ENCODE results near the gene LSM4.

LSM4 gene

GRCh38 chr19:18309525-18310064 is 13.3 kb downstream of the LSM4 start:
- Histone ChIP-seq H3K4me2 (ENCODE audit: low read length) (no peak overlapping the region), H2AFZ (no peak overlapping the region), H3K27me3 (ENCODE audit: control insufficient read depth, insufficient read depth, low read length) (no peaks in the 10 kb centered on the region), H3K4me3 (ENCODE audit: low read depth, low read length) (no peak overlapping the region), H3K9me3 (ENCODE audit: control insufficient read depth, low read length) (no peaks in the 10 kb centered on the region), H3K36me3 (ENCODE audit: control insufficient read depth, insufficient read depth, low read length) (no peaks in the 10 kb centered on the region), H3K79me2 (peaks cover 14% of the 10 kb centered on the region), H3K9ac (no peak overlapping the region), H3K27ac (no peak overlapping the region), H3K4me1 (peaks cover 33% of the 10 kb centered on the region)
- no peak for TF ChIP-seq CTCF (IDR thresholded peaks at IDR 0.05)

GRCh38 chr19:18308948-18309325 is 13.9 kb downstream of the LSM4 start:
- H3K4me1 ChIP-seq: peaks cover 36% of the 10 kb centered on the region
- H3K36me3 ChIP-seq (ENCODE audit: control insufficient read depth, insufficient read depth, low read length): no peaks in the 10 kb centered on the region
- peaks cover 13% of the 10 kb centered on the region for H3K79me2 ChIP-seq
- no peaks in the 10 kb centered on the region for H3K27me3 ChIP-seq (ENCODE audit: control insufficient read depth, insufficient read depth, low read length)
- H3K4me2 ChIP-seq (ENCODE audit: low read length): no peak overlapping the region
- no peak overlapping the region for H3K4me3 ChIP-seq (ENCODE audit: low read depth, low read length)
- H3K27ac ChIP-seq: no peak overlapping the region
- no peak overlapping the region for H2AFZ ChIP-seq
- H3K9me3 ChIP-seq (ENCODE audit: control insufficient read depth, low read length): no peaks in the 10 kb centered on the region
- no peak overlapping the region for H3K9ac ChIP-seq
- TF ChIP-seq CTCF (IDR thresholded peaks at IDR 0.05): no peak

DNA sequence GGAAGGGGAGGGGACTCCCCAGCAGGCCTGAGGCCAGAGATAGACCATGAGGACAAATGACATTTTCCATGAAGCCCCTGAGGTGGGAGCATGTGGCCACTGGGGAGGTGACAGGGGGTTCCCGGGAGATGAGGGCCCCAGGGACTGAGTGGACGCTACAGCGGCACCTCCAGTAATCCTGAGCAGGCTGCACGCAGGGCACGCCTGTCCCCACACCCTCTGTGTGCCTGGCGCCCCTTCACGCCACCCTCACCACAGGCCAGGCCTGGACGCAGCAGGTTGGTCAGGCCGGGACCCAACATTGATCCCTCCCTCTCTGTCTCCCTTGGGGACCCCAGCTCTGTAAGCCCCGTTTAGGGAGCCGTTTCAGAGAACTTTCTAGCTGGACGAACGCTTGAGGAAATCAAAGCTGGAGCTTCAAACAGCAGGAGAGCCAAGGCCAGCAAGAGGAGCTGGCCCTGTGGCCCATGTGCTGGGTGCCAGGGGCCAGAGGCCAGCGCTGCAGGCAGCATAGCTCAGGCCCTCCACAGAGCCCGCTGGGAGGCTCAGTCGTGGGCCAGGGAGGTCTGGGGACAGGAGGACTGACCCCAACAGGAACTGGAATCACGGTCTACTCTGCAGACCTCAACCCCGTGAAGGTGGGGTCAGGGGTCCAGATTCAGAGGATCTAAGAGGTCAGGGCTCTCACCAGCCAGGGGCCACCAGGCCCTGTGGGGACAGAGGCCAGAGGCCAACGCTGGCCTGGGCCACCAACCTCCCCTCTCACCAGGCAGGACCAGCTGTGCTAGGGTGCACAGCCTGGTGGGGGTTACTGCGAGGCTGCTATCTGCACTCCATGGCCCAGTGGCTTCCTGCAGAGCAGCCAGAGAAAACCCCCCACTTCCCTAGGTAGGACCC is 14.6 kb downstream of the LSM4 start:
- no peak overlapping the region for H3K4me2 ChIP-seq (ENCODE audit: low read length)
- TF ChIP-seq CTCF (IDR thresholded peaks at IDR 0.05): no peak
- H3K79me2 ChIP-seq: peaks cover 6% of the 10 kb centered on the region
- no peaks in the 10 kb centered on the region for H3K36me3 ChIP-seq (ENCODE audit: control insufficient read depth, insufficient read depth, low read length)
- peaks cover 42% of the 10 kb centered on the region for H3K4me1 ChIP-seq
- no peak overlapping the region for H3K4me3 ChIP-seq (ENCODE audit: low read depth, low read length)
- H2AFZ ChIP-seq: no peak overlapping the region
- peak overlapping the region; percentile 98 for H3K27ac ChIP-seq
- H3K9ac ChIP-seq: no peak overlapping the region
- no peaks in the 10 kb centered on the region for H3K27me3 ChIP-seq (ENCODE audit: control insufficient read depth, insufficient read depth, low read length)
- H3K9me3 ChIP-seq (ENCODE audit: control insufficient read depth, low read length): no peaks in the 10 kb centered on the region

GRCh38 chr19:18307271-18307681 is 15.6 kb downstream of the LSM4 start:
- Histone ChIP-seq H3K9me3 (ENCODE audit: control insufficient read depth, low read length) (no peaks in the 10 kb centered on the region), H3K27ac (peak overlapping the region; percentile 98), H3K4me2 (ENCODE audit: low read length) (peak overlapping the region; percentile 73)

More at GRCh38 chr19:18307271-18307681, 15.6 kb downstream of the LSM4 start:
- Histone ChIP-seq H3K27me3 (ENCODE audit: control insufficient read depth, insufficient read depth, low read length) (no peaks in the 10 kb centered on the region), H2AFZ (peak overlapping the region; percentile 1), H3K36me3 (ENCODE audit: control insufficient read depth, insufficient read depth, low read length) (no peaks in the 10 kb centered on the region), H3K4me1 (peaks cover 42% of the 10 kb centered on the region), H3K4me3 (ENCODE audit: low read depth, low read length) (peak overlapping the region; percentile 32), H3K79me2 (no peaks in the 10 kb centered on the region), H3K9ac (no peak overlapping the region)
- no peak for TF ChIP-seq CTCF (IDR thresholded peaks at IDR 0.05)
